H1 (cell line): ENCODE measurements around the gene CRYBB1. TPM values are rescaled to one million over a fixed set of nuclear protein-coding genes. Genes with fewer than 3 reads are reported as not detected.

Experiments used
- CTCF ChIP-seq, 3 experiments: IDR thresholded peaks; 1 replicate in 2 of 3; 2 replicates in 1 of 3; pipeline versions ENCODE4 v1.5.1 to v1.6.1; 2011; ENCODE audit warnings: low read length in 3 of 3, mild to moderate bottlenecking in 3 of 3, inconsistent platforms in 2 of 3, low read depth in 1 of 3, moderate library complexity in 1 of 3; ENCODE audit not compliant: insufficient read depth in 1 of 3; ENCODE audit errors: control extremely low read depth in 1 of 3
- JUN ChIP-seq: IDR thresholded peaks from 2 replicates; pipeline ENCODE4 v1.6.1; 2011; ENCODE audit warnings: low read depth, mild to moderate bottlenecking, improper control_type of control experiment, low read length
- polyA plus RNA-seq, 7 experiments: library from polyadenylated mRNA; depleted of rRNA in 3 of 7; stranded (reverse) in 5 of 7; unstranded in 2 of 7; fragments of >200 nt in 5 of 7; fragments of 200-250 nt in 2 of 7; gene quantifications; 1 replicate in 5 of 7; 2 replicates in 1 of 7; 4 replicates in 1 of 7; pipeline versions ENCODE4 v1.2.1 to v1.2.3, GENCODE V29; 2011 to 2013; ENCODE audit warnings: missing spikeins in 2 of 7, mixed read lengths in 2 of 7
- total RNA-seq: library from RNA; stranded (reverse); fragmentation: NEBNext Ultra II Directional; extraction: Animal tissue kit (Norgen Biotek cat#: 25700); gene quantifications from 2 replicates; pipeline ENCODE4 v1.2.1, GENCODE V29; 2021

Gene CRYBB1
- total and polyA plus RNA-seq, 2 of the 8 experiments (the other 6 are each of a cell fraction or from before 2014, with no cell fraction given), result 1.7 to 6.0 TPM

- TF ChIP-seq CTCF (IDR thresholded peaks at IDR 0.05; ENCODE audit: control extremely low read depth in 1 of 3, insufficient read depth in 1 of 3, low read depth in 1 of 3, low read length in 3 of 3) (no peak), JUN (no peak)
Observed at GRCh38 chr22:26588729-26589366, 29.0 kb downstream of the CRYBB1 start (continued).
